NCI-H510A (cell line): Measurements from ENCODE around the gene PRKD3.

Source experiments
- DNase-seq: peaks from one replicate; lab custom pipeline; 2025; lab: John Stamatoyannopoulos, UW

PRKD3 gene

DNA sequence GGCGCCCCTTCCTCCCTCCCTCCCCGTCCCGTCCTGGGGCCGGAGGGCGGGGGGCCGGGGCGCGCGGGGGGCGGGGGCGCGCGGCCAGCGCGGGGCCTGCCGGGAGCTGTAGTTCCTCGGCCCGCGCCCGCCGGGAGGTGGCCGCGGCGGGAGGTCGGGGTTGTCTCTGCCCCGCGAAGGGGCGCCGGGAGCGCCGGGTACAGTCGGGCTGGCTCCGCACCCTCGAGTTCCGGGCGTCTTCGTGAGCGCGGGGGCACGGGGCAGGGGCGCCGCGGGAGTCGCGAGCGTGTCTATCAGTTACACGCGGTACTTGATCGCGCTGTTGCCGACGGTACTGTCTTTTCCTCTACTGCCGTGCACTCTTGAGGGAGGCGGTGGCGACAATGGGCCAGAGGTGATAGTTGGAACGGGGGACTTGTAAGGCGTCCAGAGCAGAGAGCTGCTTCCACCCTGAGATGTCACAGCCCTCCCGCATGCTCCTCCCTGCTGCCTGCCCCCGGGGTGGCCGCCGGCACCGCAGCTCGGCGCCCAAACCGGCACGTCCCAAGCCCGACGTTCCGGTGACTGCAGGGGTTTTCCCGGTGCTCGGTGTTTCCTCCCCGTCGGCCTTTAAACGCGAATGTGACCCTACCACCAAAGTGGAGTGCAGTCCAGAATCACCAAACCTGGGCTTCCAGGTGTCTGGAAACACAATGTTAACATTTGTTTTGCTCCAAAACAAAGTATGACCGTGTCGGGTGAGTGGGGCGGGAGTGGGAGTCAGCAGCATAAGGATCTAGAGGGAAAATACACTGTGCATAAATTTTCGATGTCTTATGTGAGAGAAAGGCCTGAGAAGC, at the start of gene PRKD3:
Gene PRKD3, minus strand, starts transcription at position 48 of the 839 bp plus-strand sequence. CDS start 8,309 bp downstream, outside the sequence.
- peak; percentile 57 for DNase-seq

DNA sequence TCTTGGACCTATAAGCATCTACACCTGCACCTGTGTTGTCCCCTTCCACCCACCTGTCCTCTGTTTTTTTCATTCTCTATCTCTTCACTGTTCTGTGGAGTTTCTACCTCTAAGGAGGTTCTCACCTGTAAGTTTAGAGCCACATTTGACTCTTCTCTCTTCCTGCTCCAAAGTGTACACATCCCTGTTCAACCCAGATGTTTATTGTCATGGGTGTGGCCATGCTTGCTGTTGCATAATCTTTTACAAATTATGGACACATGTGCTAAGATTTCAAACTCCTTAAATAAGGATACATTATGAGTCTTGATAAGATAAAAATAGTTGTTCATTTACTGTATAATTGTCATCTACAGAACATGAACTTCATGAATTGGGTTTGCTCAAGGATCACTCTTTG, 47.4 kb upstream of the PRKD3 start:
- DNase-seq, result no peak

- DNase-seq, result no peak
These were observed 46.0 kb upstream of the PRKD3 start for GRCh38 chr2:37370666-37371065.

DNA sequence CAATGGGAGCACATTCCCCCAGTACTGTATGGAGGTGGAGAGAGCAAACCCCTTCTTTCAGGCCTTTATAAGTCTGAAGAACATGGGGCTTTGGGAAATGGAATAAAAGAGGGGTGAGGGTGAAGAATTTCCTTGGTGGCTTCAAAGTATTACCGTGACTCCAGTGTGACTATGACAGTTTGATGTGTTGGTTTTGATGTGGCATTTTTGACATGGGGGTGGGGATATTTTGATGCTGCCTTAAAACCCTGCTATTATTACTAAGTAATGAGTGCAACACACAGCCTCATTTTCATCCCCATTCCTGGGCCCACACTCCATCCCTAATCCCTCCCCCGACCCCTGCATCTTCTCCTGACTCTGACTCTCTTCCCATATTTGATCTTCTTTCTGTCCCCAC, 43.4 kb upstream of the PRKD3 start:
- no peak for DNase-seq

DNA sequence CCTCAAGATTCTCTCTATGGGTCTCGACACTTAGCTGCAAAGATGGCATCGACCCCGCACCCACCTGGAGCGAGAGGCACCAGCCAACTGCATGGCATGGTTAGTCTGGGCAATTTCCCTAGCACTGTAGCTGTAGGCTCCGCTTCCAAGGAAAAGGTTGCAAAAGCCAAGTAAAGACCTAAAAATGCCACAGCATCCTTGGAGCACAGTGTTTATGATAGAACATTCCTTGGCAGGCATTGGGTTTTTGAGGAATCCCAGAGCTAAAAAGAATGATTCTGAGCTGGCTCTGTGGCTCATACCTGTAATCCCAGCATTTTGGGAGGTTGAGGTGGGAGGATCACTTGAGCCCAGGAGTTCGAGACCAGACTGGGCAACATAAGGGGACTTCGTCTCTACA, 42.7 kb upstream of the PRKD3 start:
- DNase-seq, result no peak

GRCh38 chr2:37366773-37367172, 42.1 kb upstream of the PRKD3 start:
- no peak for DNase-seq

- no peak for DNase-seq
These were observed 41.0 kb upstream of the PRKD3 start for GRCh38 chr2:37365669-37366068.

GRCh38 chr2:37364351-37364750, 39.7 kb upstream of the PRKD3 start:
- no peak for DNase-seq

DNA sequence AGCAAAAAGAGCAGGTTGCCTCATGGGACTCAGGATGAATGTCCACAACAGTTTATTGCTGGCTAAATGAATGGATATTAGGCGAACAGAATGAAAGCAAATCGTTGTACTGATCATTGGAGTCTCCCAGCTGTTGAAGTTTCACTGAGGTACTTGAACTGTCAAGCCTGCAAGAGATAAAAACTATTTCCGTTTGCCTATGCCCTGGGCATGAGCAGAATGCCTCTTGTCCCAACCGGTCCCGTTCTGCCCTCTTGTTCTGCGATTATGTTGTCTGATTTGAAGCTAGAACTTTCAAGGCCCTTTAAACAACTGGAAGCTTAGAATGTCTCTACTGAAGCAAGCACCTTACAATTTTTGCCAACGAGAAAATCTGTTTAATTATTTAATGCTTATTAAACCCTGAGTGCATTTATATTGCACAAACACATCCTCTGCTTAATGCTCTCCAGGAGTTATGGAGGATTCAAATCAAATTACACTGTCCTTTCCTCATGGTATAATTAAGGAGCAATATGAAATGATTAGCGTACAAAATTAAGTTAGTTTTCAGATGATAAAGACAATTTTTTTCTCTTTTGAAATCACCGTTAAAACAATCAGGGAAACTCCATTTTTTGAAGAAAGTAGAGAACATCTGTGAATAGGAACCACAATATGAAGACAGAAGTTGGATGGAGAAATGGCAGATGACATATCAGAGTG, 37.5 kb upstream of the PRKD3 start:
- no peak for DNase-seq

DNA sequence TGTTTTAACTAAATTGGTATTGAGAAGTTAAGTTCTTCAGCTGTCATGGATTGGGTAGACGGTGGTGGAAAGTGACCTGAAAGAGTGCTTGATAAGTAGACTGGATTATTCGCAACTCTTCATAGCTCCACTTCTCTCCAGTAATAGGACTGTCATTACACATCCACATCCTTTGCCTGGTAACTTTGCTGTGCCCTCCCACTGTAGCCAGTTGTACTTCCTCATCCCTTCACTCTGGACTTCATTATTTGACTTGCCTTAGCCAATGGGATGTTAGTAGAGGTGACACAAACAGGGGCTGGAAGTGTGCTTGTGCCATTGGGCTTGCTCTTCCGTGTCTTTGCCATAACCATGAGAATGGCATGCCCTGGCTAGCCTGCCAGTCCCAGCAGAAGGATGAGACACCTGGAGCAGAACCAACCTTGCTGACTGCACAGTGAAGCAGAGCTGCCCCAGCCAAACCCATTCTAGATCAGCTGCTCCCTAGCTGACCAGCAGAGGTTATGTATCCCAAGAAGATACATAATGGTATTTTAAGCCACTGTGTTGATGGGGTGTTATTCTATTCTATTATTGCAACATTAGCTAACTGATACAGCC, 36.7 kb upstream of the PRKD3 start:
- DNase-seq, result no peak

DNA sequence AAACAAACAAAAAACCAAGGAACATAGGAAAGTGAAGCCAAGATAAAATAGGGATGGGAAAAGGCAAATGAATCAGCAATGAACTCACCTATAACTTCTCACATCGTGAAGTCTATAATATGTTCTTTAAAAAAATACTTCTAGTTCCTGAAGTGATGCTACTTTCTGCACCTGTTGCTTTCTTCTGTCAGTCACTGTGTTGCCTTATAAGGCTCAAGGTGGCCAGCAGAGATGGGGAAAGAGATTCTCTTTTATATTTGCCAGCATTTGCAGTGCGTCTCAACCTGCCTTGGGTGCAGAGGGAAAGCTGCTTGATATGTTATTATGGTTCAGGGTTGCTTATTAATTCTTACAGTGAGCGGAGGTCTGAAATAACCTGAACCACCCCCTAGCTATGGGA, 33.8 kb upstream of the PRKD3 start:
- DNase-seq, result no peak

- no peak for DNase-seq
These were observed 32.9 kb upstream of the PRKD3 start for GRCh38 chr2:37357530-37357929.

DNA sequence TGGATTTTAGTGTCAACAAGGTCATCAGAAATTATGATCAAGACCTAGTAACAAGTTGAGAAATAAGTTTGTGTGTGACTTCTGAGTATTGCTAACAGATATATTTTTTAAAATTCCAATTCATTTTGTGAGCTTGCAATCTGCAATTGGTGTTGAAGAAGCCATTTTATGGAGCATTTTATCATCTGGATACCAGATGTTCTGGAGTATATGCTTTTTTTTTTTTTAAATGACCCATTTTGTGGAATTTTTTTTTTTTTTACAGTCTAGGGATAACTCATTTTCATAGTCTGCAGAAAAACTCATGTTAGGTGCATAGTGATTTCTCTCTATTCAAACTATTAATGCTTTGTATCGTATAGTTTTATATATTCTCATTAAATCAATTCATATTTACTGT, 32.4 kb upstream of the PRKD3 start:
- no peak for DNase-seq

- no peak for DNase-seq
These were observed 31.7 kb upstream of the PRKD3 start for GRCh38 chr2:37356299-37356698.

DNA sequence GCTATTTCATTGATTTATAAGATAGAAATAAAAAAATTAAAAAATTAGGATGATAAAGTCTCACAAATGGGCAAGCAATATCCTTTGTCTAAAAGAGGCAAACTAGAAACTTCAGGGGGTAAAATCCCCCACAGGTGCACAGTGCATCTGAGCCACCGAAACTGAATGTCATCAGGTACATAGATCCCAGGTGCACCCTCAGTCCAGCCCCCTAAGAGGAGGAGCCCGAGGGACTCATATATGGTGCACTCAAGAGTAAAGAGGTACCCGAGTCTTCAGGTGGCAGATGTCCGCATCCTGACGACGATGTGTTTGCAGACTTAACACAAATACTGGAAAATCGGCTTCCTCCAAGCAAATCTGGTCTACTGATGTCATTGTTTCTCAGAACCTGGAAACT, 31.1 kb upstream of the PRKD3 start:
- peak; percentile 68 for DNase-seq

GRCh38 chr2:37354531-37354930, 29.9 kb upstream of the PRKD3 start:
- DNase-seq, result no peak

DNA sequence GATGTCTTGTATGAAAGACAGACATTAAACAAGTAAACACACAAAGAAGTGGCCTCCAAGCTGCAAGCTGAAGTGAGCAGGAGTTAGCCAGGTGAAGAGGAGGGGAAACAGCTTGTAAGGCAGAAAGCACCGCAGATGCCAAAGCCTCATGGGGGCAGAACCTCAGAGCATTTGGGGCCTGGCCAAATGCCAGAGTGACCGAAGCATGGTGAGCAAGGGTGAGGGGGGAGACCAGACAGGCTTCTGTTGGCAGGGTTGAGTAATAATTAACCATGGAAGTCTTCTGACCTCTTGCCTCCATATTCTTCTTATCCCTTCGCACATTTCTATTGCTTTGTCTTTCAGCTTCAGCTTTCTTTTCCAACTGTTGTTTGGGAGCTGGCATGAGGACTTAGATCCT, 25.4 kb upstream of the PRKD3 start:
- DNase-seq, result peak; percentile 81

DNA sequence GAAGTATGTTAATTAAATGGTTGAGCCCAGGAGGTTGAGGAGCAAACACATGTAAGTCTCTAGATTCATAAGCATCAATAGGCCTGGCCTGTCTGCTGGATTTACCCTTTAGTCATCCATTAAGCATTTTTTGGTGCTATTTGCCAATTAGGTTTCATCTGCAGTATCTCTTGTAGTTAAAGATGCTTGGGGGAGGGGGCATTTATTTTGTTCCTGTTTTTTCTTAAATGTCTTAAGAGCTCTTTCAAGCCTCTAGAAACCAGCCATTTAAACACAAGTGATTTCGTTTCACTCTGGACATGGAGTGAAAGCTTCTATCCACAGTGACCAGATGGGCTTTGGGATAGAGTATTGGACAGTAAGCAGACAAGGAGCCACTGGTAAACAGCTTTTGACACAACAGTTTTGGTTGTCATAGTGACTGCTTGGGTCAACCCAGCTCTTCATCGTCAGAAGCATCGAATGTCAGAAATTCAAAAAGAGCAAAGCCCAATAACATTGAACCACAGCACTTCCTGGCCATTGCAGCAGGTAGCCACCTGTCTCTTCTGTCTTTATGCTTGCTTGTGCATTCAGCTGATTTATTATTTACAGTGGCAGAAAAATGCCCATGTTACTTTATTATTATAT, 24.7 kb upstream of the PRKD3 start:
- DNase-seq, result peak; percentile 62

DNA sequence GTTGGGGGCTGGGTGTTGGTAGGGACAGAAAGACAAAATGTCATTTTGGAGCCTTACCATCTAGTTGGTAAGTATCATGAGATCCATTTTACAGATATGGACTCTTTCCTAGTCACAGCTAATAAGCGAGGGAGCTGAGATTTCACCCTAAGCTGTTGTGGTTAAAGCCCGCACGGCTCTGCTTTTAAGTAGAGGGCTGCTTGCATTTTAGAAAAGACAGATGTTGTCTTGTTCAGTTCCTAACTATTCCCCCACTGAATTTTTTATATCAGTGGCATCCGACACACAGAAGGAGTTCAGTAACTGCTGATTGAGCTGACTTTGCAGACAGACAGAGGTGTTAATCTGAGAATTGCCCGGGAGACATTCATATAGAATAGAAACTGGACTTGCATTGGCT, 23.5 kb upstream of the PRKD3 start:
- DNase-seq, result no peak

DNA sequence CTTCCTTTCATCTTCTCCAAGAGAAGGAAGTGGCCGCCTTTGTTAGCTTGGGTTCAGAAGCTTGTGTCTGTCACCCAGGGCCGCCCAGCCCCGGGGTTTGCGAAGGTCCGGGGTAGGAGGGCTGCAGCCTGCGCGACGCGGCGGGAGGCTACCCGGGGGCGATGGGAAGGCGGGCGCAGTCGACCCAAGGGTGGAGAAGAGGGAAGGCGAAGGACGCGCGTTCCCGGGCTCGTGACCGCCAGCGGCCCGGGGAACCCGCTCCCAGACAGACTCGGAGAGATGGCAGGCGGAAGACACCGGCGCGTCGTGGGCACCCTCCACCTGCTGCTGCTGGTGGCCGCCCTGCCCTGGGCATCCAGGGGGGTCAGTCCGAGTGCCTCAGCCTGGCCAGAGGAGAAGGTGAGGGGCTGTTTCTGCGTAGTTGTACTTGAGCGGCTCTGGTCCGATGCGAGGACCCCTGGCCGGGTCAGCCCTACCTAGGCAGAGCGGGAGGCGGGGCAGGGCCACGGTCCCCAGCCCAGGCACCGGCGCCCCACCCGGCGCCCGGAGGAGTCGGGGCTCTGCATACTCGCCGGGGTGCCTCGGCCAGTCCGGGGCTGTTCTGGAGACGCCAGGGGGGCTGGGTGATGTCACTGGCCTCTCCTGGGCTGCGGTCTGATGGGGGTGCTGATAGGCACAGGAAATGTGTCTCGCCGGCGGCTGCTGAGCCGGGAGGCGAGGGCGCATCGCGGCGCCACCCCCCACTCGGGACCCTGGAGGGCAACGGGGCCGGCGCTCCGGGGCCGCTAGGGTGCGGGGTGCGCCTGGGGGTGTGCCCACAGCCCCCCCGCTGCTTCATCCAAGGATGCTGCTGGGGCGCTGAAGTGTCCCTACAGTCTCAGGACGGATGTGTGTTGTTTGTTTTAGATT, 20.1 kb upstream of the PRKD3 start, which contains the start of gene QPCT:
Gene QPCT, plus strand, starts transcription at position 178 of the 909 bp plus-strand sequence. Its CDS starts 102 bp downstream, at position 280.
- DNase-seq, result peak; percentile 61
